PC-3 (cell line): ENCODE results near the gene EXD3. TPM values are rescaled to one million over a fixed set of nuclear protein-coding genes. Genes with fewer than 3 reads are reported as not detected.

ENCODE experiments used
- ATAC-seq: fragments of 200-7000 bp; cut with Tn5 transposase; 2 replicates; pipeline ENCODE4 v1.9.1; 2020; ENCODE audit warnings: mild to moderate bottlenecking, moderate library complexity
- BruUV-seq: library from RNA; stranded (reverse); fragments of 400-500 nt; replicated peaks from 2 replicates; lab custom pipeline; 2021; lab: Mats Ljungman, UMichigan
- CTCF ChIA-PET: fragments of 300-600 bp; sonication (Branson Sonifier 250); formaldehyde crosslinking; loops from one replicate; lab custom pipeline; 2022; ENCODE audit warnings: antibody characterized with exemption; lab: Charles Lee
- POLR2A ChIA-PET: fragments of 300-600 bp; sonication (Branson Sonifier 250); formaldehyde crosslinking; loops from one replicate; lab custom pipeline; 2022; ENCODE audit warnings: antibody characterized with exemption; ENCODE audit not compliant: unreplicated experiment; lab: Charles Lee
- DNase-seq: peaks from one replicate; pipeline ENCODE4 v3.0.0-alpha.2; 2015
- H2AFZ ChIP-seq: fragments of 300-600 bp; sonication (generic); 2 replicates; pipeline ENCODE4 v1.6.0; 2016; ENCODE audit warnings: antibody characterized with exemption, low read length
- H3F3A ChIP-seq: fragments of 300-600 bp; sonication (generic); one replicate; pipeline ENCODE4 v1.6.0; 2017; ENCODE audit warnings: antibody characterized with exemption, low read length, control low read depth, mild to moderate bottlenecking; ENCODE audit not compliant: unreplicated experiment
- H3K27ac ChIP-seq: fragments of 300-600 bp; sonication (generic); 2 replicates; pipeline ENCODE4 v1.5.1; 2016; ENCODE audit warnings: mild to moderate bottlenecking, low read length
- H3K27me3 ChIP-seq: fragments of 300-600 bp; sonication (generic); 2 replicates; pipeline ENCODE4 v1.6.1; 2016; ENCODE audit warnings: low read length, mixed read lengths
- H3K36me3 ChIP-seq: fragments of 300-600 bp; sonication (generic); 2 replicates; pipeline ENCODE4 v1.6.1; 2016; ENCODE audit warnings: low read depth, mixed run types, low read length, mixed read lengths
- H3K4me1 ChIP-seq: fragments of 300-600 bp; sonication (generic); 2 replicates; pipeline ENCODE4 v1.5.1; 2016; ENCODE audit warnings: low read length; ENCODE audit not compliant: insufficient read depth
- H3K4me2 ChIP-seq: fragments of 300-600 bp; sonication (generic); 2 replicates; pipeline ENCODE4 v1.6.0; 2016; ENCODE audit warnings: low read length
- H3K4me3 ChIP-seq: fragments of 300-600 bp; sonication (generic); 2 replicates; pipeline ENCODE4 v1.5.1; 2016; ENCODE audit warnings: mild to moderate bottlenecking, low read length, mixed read lengths
- H3K79me2 ChIP-seq: fragments of 300-600 bp; sonication (generic); 2 replicates; pipeline ENCODE4 v1.6.1; 2017; ENCODE audit warnings: low read length, mixed read lengths
- H3K9ac ChIP-seq: fragments of 300-600 bp; sonication (generic); 2 replicates; pipeline ENCODE4 v1.6.0; 2016; ENCODE audit warnings: mild to moderate bottlenecking, low read length
- H3K9me2 ChIP-seq: fragments of 300-600 bp; sonication (generic); replicated peaks from 2 replicates; pipeline ENCODE4 v1.6.1; 2016; ENCODE audit warnings: mixed run types, low read length, mixed read lengths
- H3K9me3 ChIP-seq: fragments of 300-600 bp; sonication (generic); 2 replicates; pipeline ENCODE4 v1.6.1; 2016; ENCODE audit warnings: low read length, mixed read lengths
- H4K20me1 ChIP-seq: fragments of 300-600 bp; sonication (generic); 2 replicates; pipeline ENCODE4 v1.6.1; 2016; ENCODE audit warnings: low read length, mixed read lengths
- EZH2 ChIP-seq: fragments of 300-600 bp; sonication (generic); IDR thresholded peaks from one replicate; pipeline ENCODE4 v1.6.1; 2017; ENCODE audit warnings: antibody characterized with exemption, mild to moderate bottlenecking, low read length; ENCODE audit not compliant: unreplicated experiment
- EZH2phosphoT487 ChIP-seq: fragments of 300-600 bp; sonication (generic); IDR thresholded peaks from 2 replicates; pipeline ENCODE4 v1.6.1; 2018; ENCODE audit warnings: mild to moderate bottlenecking, antibody characterized with exemption, low read length, borderline replicate concordance
- intact Hi-C: fragments of 100-400 bp; cut with micrococcal nuclease; formaldehyde crosslinking; loops from 2 replicates; pipeline ENCODE4 v1.9.0; 2023
- total RNA-seq: library from RNA; depleted of rRNA; stranded (reverse); fragments of >200 nt; gene quantifications from 2 replicates; pipeline ENCODE4 v1.2.3, GENCODE V29; 2014
- TF ChIP-seq, protein P1 (sequence below): fragments of 300-600 bp; sonication (generic); conservative IDR thresholded peaks from 2 replicates; pipeline ENCODE4 v1.5.1; 2017; ENCODE audit warnings: antibody characterized with exemption, low read depth, mild to moderate bottlenecking, low read length

EXD3 gene
- total RNA-seq, 1 experiment from 2014 or later: 1.9 TPM

DNA sequence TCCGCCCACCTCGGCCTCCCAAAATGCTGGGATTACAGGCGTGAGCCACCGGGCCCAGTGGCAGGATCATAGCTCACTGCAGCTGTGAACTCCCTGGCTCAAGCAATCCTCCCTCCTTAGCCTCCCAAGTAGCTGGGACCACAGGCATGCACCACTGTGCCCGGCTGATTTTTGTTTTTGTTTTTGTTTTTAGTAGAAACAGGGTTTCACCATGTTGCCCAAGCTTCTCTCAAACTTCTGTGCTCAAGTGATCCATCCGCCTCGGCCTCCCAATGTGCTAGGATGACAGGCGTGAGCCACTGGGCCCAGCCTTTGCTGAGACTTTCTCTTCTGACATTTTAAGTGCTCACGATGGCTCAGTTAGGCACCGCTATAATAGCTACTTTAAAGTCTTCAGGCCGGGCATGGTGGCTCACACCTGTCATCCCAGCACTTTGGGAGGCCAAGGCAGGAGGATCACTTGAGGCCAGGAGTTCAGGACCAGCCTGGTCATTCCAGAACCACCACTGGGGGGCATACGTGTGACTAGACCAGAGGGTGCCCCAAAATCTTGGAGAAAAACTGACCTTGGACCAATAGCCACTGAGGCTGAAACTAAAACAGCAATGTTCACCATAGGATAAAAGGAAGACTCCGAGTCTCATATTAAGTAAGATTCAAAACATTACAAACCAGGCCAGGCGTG, 21.3 kb upstream of the EXD3 start:
- Histone ChIP-seq H3K9me2 (no peaks in the 10 kb centered on the region), H3F3A (no peaks in the 10 kb centered on the region), H4K20me1 (no peaks in the 10 kb centered on the region), H2AFZ (no peak overlapping the region), H3K9me3 (no peaks in the 10 kb centered on the region), H3K27me3 (no peaks in the 10 kb centered on the region), H3K4me1 (peaks cover 7% of the 10 kb centered on the region; the same call in 1 of the 2 replicates), H3K27ac (no peak overlapping the region), H3K79me2 (no peaks in the 10 kb centered on the region), H3K9ac (no peak overlapping the region), H3K4me2 (no peak overlapping the region), H3K36me3 (no peaks in the 10 kb centered on the region), H3K4me3 (no peak overlapping the region)
- no peak for ATAC-seq
- ChIA-PET POLR2A (no interaction called here), CTCF (no interaction called here)
- intact Hi-C loops: no loop called here
- BruUV-seq: no TSS peak
- no peak for TF ChIP-seq EZH2phosphoT487
- TF ChIP-seq, protein P1, sequence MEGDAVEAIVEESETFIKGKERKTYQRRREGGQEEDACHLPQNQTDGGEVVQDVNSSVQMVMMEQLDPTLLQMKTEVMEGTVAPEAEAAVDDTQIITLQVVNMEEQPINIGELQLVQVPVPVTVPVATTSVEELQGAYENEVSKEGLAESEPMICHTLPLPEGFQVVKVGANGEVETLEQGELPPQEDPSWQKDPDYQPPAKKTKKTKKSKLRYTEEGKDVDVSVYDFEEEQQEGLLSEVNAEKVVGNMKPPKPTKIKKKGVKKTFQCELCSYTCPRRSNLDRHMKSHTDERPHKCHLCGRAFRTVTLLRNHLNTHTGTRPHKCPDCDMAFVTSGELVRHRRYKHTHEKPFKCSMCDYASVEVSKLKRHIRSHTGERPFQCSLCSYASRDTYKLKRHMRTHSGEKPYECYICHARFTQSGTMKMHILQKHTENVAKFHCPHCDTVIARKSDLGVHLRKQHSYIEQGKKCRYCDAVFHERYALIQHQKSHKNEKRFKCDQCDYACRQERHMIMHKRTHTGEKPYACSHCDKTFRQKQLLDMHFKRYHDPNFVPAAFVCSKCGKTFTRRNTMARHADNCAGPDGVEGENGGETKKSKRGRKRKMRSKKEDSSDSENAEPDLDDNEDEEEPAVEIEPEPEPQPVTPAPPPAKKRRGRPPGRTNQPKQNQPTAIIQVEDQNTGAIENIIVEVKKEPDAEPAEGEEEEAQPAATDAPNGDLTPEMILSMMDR: no peak
- TF ChIP-seq EZH2: no peak
- DNase-seq: no peak

DNA sequence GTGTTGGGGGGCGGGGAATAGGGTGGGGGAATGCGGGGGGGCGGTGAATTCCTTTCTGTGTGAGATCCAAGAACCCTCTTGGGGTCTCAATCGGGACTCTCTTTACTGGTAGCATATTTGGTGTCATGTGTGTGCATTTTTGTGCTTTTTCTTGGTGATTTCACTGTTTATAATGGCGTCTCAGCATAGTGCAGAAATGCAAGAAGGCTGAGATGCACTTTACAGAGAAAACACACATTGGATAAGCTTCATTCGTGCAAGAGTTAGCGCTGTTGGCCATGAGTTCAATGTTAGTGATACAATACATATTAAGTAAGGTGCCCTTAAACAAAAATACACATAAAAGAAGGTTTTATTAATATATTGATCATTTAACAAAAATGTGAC, 19.0 kb upstream of the EXD3 start:
- Histone ChIP-seq H3K9me3 (no peaks in the 10 kb centered on the region), H4K20me1 (no peaks in the 10 kb centered on the region), H3K4me3 (no peak overlapping the region), H3K27ac (no peak overlapping the region), H3K9ac (no peak overlapping the region), H3F3A (no peaks in the 10 kb centered on the region), H3K4me2 (0 out of 2 replicates have a peak overlapping the region, but pooled peaks have one; percentile 31), H3K36me3 (no peaks in the 10 kb centered on the region), H3K27me3 (no peaks in the 10 kb centered on the region), H3K9me2 (no peaks in the 10 kb centered on the region), H3K79me2 (no peaks in the 10 kb centered on the region), H3K4me1 (peaks cover 7% of the 10 kb centered on the region; the same call in 1 of the 2 replicates), H2AFZ (no peak overlapping the region)
- TF ChIP-seq, protein P1: no peak
- TF ChIP-seq EZH2: no peak
- TF ChIP-seq EZH2phosphoT487: no peak
- BruUV-seq: no TSS peak
- DNase-seq: no peak
- POLR2A ChIA-PET: interaction anchor here (0.6 kb wide), 1 partner anchor 124 kb away, joined by 6 read pairs; no protein-coding TSS in a partner anchor
- CTCF ChIA-PET: no interaction called here
- intact Hi-C loops: no loop called here
- no peak for ATAC-seq

DNA sequence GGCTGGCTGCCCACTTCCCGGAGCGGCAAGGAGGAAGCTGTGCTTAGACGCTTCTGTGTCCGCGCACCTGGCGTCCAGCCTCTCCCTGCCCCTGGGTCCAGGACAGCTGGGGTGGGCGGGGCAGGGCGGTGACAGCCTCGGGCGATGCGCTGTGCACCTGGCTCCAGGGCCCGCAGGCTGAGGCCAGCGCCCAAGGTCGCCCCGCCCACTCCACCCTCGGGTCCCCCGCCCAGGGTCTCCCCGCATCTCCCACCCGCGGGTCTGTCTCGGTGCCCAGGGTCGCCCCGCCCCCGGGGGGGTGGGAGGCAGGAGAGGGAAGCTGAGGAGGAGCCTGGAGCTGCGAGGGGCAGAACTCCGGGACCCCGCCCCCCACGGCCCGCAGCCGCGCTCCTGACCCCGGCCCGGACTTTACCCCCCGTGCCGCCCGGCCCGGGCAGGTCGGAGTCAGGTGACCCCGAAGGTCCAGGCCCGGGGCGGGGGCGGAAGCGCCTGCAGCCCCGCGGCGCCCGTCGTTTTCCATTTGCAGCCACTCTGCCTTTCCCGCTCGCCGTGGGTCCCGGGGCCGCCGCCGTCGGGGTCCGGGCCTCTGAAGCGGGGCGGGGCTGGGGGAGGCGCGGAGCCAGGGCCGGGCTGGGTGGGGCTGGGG, 18.4 kb upstream of the EXD3 start, which contains the start of gene ENTPD8:
TSS of gene ENTPD8 (minus strand) at position 69 of the 646 bp plus-strand sequence. CDS start 3,072 bp downstream, outside the sequence.
- Histone ChIP-seq H3K4me2 (peak within 1 kb of the TSS; percentile 79), H3K9ac (no peak within 1 kb of the TSS), H4K20me1 (no peaks in the 10 kb centered on the region), H3K36me3 (no peaks in the 10 kb centered on the region), H3K4me1 (peaks cover 9% of the 10 kb centered on the region), H3K27ac (no peak within 1 kb of the TSS), H2AFZ (peak within 1 kb of the TSS; percentile 72), H3K4me3 (peak within 1 kb of the TSS; percentile 64), H3K79me2 (no peaks in the 10 kb centered on the region), H3F3A (no peaks in the 10 kb centered on the region), H3K27me3 (no peaks in the 10 kb centered on the region), H3K9me2 (no peaks in the 10 kb centered on the region), H3K9me3 (no peaks in the 10 kb centered on the region)
- TF ChIP-seq, protein P1: no peak
- no peak for TF ChIP-seq EZH2phosphoT487
- no peak for TF ChIP-seq EZH2
- intact Hi-C loops: no loop called here
- ATAC-seq (peak; percentile 58), DNase-seq (peak; percentile 60)
- CTCF ChIA-PET: interaction anchor here (0.6 kb wide), 1 partner anchor 18 kb away, joined by 4 read pairs; no protein-coding TSS in a partner anchor
- no TSS peak for BruUV-seq
- POLR2A ChIA-PET: interaction anchor here (0.6 kb wide), 1 partner anchor 123 kb away, joined by 6 read pairs; no protein-coding TSS in a partner anchor
